PFSK-1 (cell line): ENCODE data around the gene EIPR1.

Experiments used
- FOXP2 ChIP-seq: optimal IDR thresholded peaks from 2 replicates; pipeline ENCODE3; 2011; ENCODE audit warnings: borderline replicate concordance, control low read depth, inconsistent platforms; ENCODE audit not compliant: insufficient read depth; ENCODE audit errors: extremely low read length, extremely low read depth
- POLR2AphosphoS5 ChIP-seq: IDR thresholded peaks from 2 replicates; pipeline ENCODE4 v1.6.1; 2012; ENCODE audit warnings: low read depth, mild to moderate bottlenecking, control low read depth, low read length, moderate library complexity
- REST ChIP-seq, 2 experiments: IDR thresholded peaks; 2 replicates each; pipeline versions ENCODE4 v1.6.1 to v1.8.0; 2011 to 2012; ENCODE audit warnings: low read depth in 2 of 2, low read length in 2 of 2, control low read depth in 1 of 2, inconsistent platforms in 1 of 2, mild to moderate bottlenecking in 1 of 2, moderate library complexity in 1 of 2; ENCODE audit not compliant: insufficient read depth in 1 of 2
- SIN3A ChIP-seq: IDR thresholded peaks from 2 replicates; pipeline ENCODE4 v1.6.1; 2012; ENCODE audit warnings: mild to moderate bottlenecking, low read length, moderate library complexity, borderline replicate concordance; ENCODE audit not compliant: insufficient read depth
- TAF1 ChIP-seq: IDR thresholded peaks from 2 replicates; pipeline ENCODE4 v1.6.1; 2012; ENCODE audit warnings: low read length, control low read depth, borderline replicate concordance; ENCODE audit not compliant: insufficient read depth

Gene EIPR1

GRCh38 chr2:3321825-3322224, 55.8 kb downstream of the EIPR1 start:
- TF ChIP-seq TAF1 (no peak), REST (IDR thresholded peaks at IDR 0.05; ENCODE audit: insufficient read depth in 1 of 2, low read depth in 2 of 2, low read length in 2 of 2) (no peak), SIN3A (no peak), POLR2AphosphoS5 (no peak), FOXP2 (no peak)

GRCh38 chr2:3320910-3321605, 56.6 kb downstream of the EIPR1 start:
- no peak for TF ChIP-seq SIN3A
- no peak for TF ChIP-seq TAF1
- TF ChIP-seq REST (IDR thresholded peaks at IDR 0.05; ENCODE audit: insufficient read depth in 1 of 2, low read depth in 2 of 2, low read length in 2 of 2), result no peak
- no peak for TF ChIP-seq POLR2AphosphoS5

GRCh38 chr2:3319745-3320566, 57.7 kb downstream of the EIPR1 start:
- TF ChIP-seq SIN3A (no peak), REST (IDR thresholded peaks at IDR 0.05; ENCODE audit: insufficient read depth in 1 of 2, low read depth in 2 of 2, low read length in 2 of 2) (no peak), TAF1 (no peak), FOXP2 (no peak)

GRCh38 chr2:3319134-3319533, 58.5 kb downstream of the EIPR1 start:
- TF ChIP-seq REST (IDR thresholded peaks at IDR 0.05; ENCODE audit: insufficient read depth in 1 of 2, low read depth in 2 of 2, low read length in 2 of 2) (no peak), SIN3A (no peak), FOXP2 (no peak), POLR2AphosphoS5 (no peak), TAF1 (no peak)
